ENCODE measurements around the gene TMEM114.
"Not testable (repeated sequence)": the region's sequence is repeated elsewhere in the genome, so short reads cannot be mapped to it uniquely, and the experiment has no call there.

The TMEM114 gene

GRCh38 chr16:8569650-8570346 is 20.5 kb downstream of the TMEM114 start:
- TF ChIP-seq CTCF (IDR thresholded peaks at IDR 0.05; ENCODE audit: low read depth, low read length), result no peak
- Histone ChIP-seq H3K4me3 (ENCODE audit: low read depth, low read length) (no peak overlapping the region), H3K36me3 (no peaks in the 10 kb centered on the region), H3K27me3 (no peaks in the 10 kb centered on the region), H3K9me3 (no peaks in the 10 kb centered on the region), H3K4me1 (no peaks in the 10 kb centered on the region)
- DNase-seq, result no peak

GRCh38 chr16:8568231-8568617 is 22.1 kb downstream of the TMEM114 start:
- H3K27me3 ChIP-seq, result no peaks in the 10 kb centered on the region
- H3K36me3 ChIP-seq, result no peaks in the 10 kb centered on the region
- H3K4me1 ChIP-seq, result no peaks in the 10 kb centered on the region
- no peak for TF ChIP-seq CTCF (IDR thresholded peaks at IDR 0.05; ENCODE audit: low read depth, low read length)
- DNase-seq, result no peak
- no peaks in the 10 kb centered on the region for H3K9me3 ChIP-seq
- H3K4me3 ChIP-seq (ENCODE audit: low read depth, low read length), result no peak overlapping the region

GRCh38 chr16:8567355-8568230 is 22.7 kb downstream of the TMEM114 start:
- peak; percentile 100 for TF ChIP-seq CTCF (IDR thresholded peaks at IDR 0.05; ENCODE audit: low read depth, low read length)
- Histone ChIP-seq H3K9me3 (no peaks in the 10 kb centered on the region), H3K27me3 (no peaks in the 10 kb centered on the region), H3K4me1 (no peaks in the 10 kb centered on the region), H3K36me3 (no peaks in the 10 kb centered on the region), H3K4me3 (ENCODE audit: low read depth, low read length) (no peak overlapping the region)
- peak; percentile 80 for DNase-seq

GRCh38 chr16:8565498-8565897 is 24.8 kb downstream of the TMEM114 start:
- TF ChIP-seq CTCF (IDR thresholded peaks at IDR 0.05; ENCODE audit: low read depth, low read length), result no peak
- DNase-seq, result no peak
- no peaks in the 10 kb centered on the region for H3K36me3 ChIP-seq
- no peaks in the 10 kb centered on the region for H3K27me3 ChIP-seq
- H3K9me3 ChIP-seq, result no peaks in the 10 kb centered on the region
- no peak overlapping the region for H3K4me3 ChIP-seq (ENCODE audit: low read depth, low read length)
- H3K4me1 ChIP-seq, result no peaks in the 10 kb centered on the region

GRCh38 chr16:8564934-8565345 is 25.4 kb downstream of the TMEM114 start:
- H3K4me1 ChIP-seq, result no peaks in the 10 kb centered on the region
- H3K4me3 ChIP-seq (ENCODE audit: low read depth, low read length), result no peak overlapping the region
- TF ChIP-seq CTCF (IDR thresholded peaks at IDR 0.05; ENCODE audit: low read depth, low read length), result no peak
- H3K36me3 ChIP-seq, result no peaks in the 10 kb centered on the region
- no peaks in the 10 kb centered on the region for H3K9me3 ChIP-seq
- no peaks in the 10 kb centered on the region for H3K27me3 ChIP-seq
- DNase-seq, result no peak

- H3K36me3 ChIP-seq; H3K4me1 ChIP-seq; H3K4me3 ChIP-seq (ENCODE audit: low read depth, low read length); H3K27me3 ChIP-seq; DNase-seq; H3K9me3 ChIP-seq: not testable (repeated sequence)
These were observed 26.3 kb downstream of the TMEM114 start for GRCh38 chr16:8563944-8564540.
